ENCODE results near the gene GPX4. TPM values are rescaled to one million over a fixed set of nuclear protein-coding genes. Genes with fewer than 3 reads are reported as not detected.
"Not testable (repeated sequence)": the region's sequence is repeated elsewhere in the genome, so short reads cannot be mapped to it uniquely, and the experiment has no call there.

Gene GPX4
- total and polyA plus RNA-seq, 2 donors (not counting 1 experiment from before 2014, with no cell fraction given), result 213 to 317 TPM

- ATAC-seq (ENCODE audit: low read depth) (no peak), DNase-seq (no peak)
- H3K4me1 Mint-ChIP-seq, result peaks cover 5% of the 10 kb centered on the region
- WGBS (ENCODE audit: insufficient coverage), result 97% methylated on average over 25 of the region's 25 CpGs
- H3K27me3 Mint-ChIP-seq, result no peaks in the 10 kb centered on the region
- H3K9me3 Mint-ChIP-seq (ENCODE audit: insufficient read depth), result no peaks in the 10 kb centered on the region
- H3K4me1 ChIP-seq (ENCODE audit: control insufficient read depth in 2 of 2, insufficient read depth in 2 of 2, low read length in 2 of 2), result peaks cover 6 to 12% of the 10 kb centered on the region in 2 donors
- H3K4me3 Mint-ChIP-seq, result no peak overlapping the region
- H3K4me2 ChIP-seq (replicated peaks; ENCODE audit: low read depth, low read length, poor library complexity, severe bottlenecking), result no peak overlapping the region
- ChIA-PET CTCF (interaction anchor here (0.6 to 3.9 kb wide), 32 partner anchors 10 to 176 kb away, joined by 3 to 62 read pairs (median 5); partner anchors contain the start of genes ATP5F1D, CBARP, CIRBP and GPX4), POLR2A (interaction anchor here (0.6 to 1.5 kb wide), 4 partner anchors 9 to 107 kb away, joined by 3 to 7 read pairs (median 6); partner anchors contain the start of gene GPX4)
- no peaks in the 10 kb centered on the region for H3K9me3 ChIP-seq (ENCODE audit: control extremely low read depth in 1 of 3, control insufficient read depth in 2 of 3, insufficient read depth in 1 of 3, low read length in 2 of 3)
- intact Hi-C loops (cut with micrococcal nuclease), result loop anchor here (1.0 to 5.0 kb wide), 3 partner anchors 19 to 126 kb away; no protein-coding TSS in a partner anchor
- H3K27ac ChIP-seq (ENCODE audit: low read length in 2 of 2), result no peak overlapping the region
- no peak overlapping the region for H2AFZ ChIP-seq (ENCODE audit: insufficient read depth, low read depth, low read length, poor library complexity, severe bottlenecking)
- no peaks in the 10 kb centered on the region for H3K27me3 ChIP-seq (replicated peaks in 1 of 4; ENCODE audit: control extremely low read depth in 1 of 4, control insufficient read depth in 3 of 4, insufficient read depth in 4 of 4, low read length in 3 of 4)
- no peak overlapping the region for H3K4me3 ChIP-seq (ENCODE audit: control extremely low read depth in 1 of 5, extremely low read depth in 1 of 5, insufficient read depth in 1 of 5, low read depth in 2 of 5, low read length in 4 of 5)
- H3K27ac Mint-ChIP-seq, result peak overlapping the region; percentile 53
- H3K79me2 ChIP-seq (ENCODE audit: control insufficient read depth, insufficient read depth, low read length), result peaks cover 19% of the 10 kb centered on the region
- peaks cover 0 to 49% of the 10 kb centered on the region in 2 experiments for H3K36me3 ChIP-seq (replicated peaks in 1 of 2; ENCODE audit: control extremely low read depth in 1 of 2, control insufficient read depth in 1 of 2, extremely low read depth in 1 of 2, insufficient read depth in 2 of 2, low read length in 1 of 2)
- TF ChIP-seq EZH2 (IDR thresholded peaks at IDR 0.05; ENCODE audit: borderline replicate concordance, insufficient read depth, low read depth, low read length, poor library complexity, severe bottlenecking) (no peak), CTCF (IDR thresholded peaks at IDR 0.05) (no peak)
- H3K9ac ChIP-seq (ENCODE audit: low read length), result no peak overlapping the region
- H4K20me1 ChIP-seq (ENCODE audit: control insufficient read depth, insufficient read depth, low read length, poor library complexity, severe bottlenecking), result peaks cover 32% of the 10 kb centered on the region
Measured at GRCh38 chr19:1113986-1114483, 10.2 kb downstream of the GPX4 start.

GRCh38 chr19:1114728-1115127 is 10.9 kb downstream of the GPX4 start:
- POLR2A ChIA-PET, H3K4me3 Mint-ChIP-seq: not testable (repeated sequence)
- CTCF ChIA-PET, result interaction anchor here (0.8 to 2.1 kb wide), 3 partner anchors 27 to 176 kb away, joined by 3 to 4 read pairs (median 4); no protein-coding TSS in a partner anchor

More at GRCh38 chr19:1114728-1115127, 10.9 kb downstream of the GPX4 start:
- not testable (repeated sequence) for H3K27ac ChIP-seq (ENCODE audit: low read length in 2 of 2); H2AFZ ChIP-seq (ENCODE audit: insufficient read depth, low read depth, low read length, poor library complexity, severe bottlenecking); H3K27me3 Mint-ChIP-seq; H3K27me3 ChIP-seq (replicated peaks in 1 of 4; ENCODE audit: control extremely low read depth in 1 of 4, control insufficient read depth in 3 of 4, insufficient read depth in 4 of 4, low read length in 3 of 4); H3K4me3 ChIP-seq (ENCODE audit: control extremely low read depth in 1 of 5, extremely low read depth in 1 of 5, insufficient read depth in 1 of 5, low read depth in 2 of 5, low read length in 4 of 5); ATAC-seq (ENCODE audit: low read depth); H3K27ac Mint-ChIP-seq; H3K4me1 Mint-ChIP-seq; H3K4me2 ChIP-seq (replicated peaks; ENCODE audit: low read depth, low read length, poor library complexity, severe bottlenecking); H3K9me3 ChIP-seq (ENCODE audit: control extremely low read depth in 1 of 3, control insufficient read depth in 2 of 3, insufficient read depth in 1 of 3, low read length in 2 of 3); H3K9ac ChIP-seq (ENCODE audit: low read length); H3K9me3 Mint-ChIP-seq (ENCODE audit: insufficient read depth); DNase-seq
- H4K20me1 ChIP-seq (ENCODE audit: control insufficient read depth, insufficient read depth, low read length, poor library complexity, severe bottlenecking), result peaks cover 32% of the 10 kb centered on the region
- H3K36me3 ChIP-seq (replicated peaks in 1 of 2; ENCODE audit: control extremely low read depth in 1 of 2, control insufficient read depth in 1 of 2, extremely low read depth in 1 of 2, insufficient read depth in 2 of 2, low read length in 1 of 2), result peaks cover 0 to 54% of the 10 kb centered on the region in 2 experiments
- intact Hi-C loops (cut with micrococcal nuclease), result loop anchor here (5.0 kb wide), 1 partner anchor 78 kb away; no protein-coding TSS in a partner anchor
- WGBS (ENCODE audit: insufficient coverage), result 100% methylated on average over 4 of the region's 9 CpGs
- peaks cover 6 to 12% of the 10 kb centered on the region in 2 donors for H3K4me1 ChIP-seq (ENCODE audit: control insufficient read depth in 2 of 2, insufficient read depth in 2 of 2, low read length in 2 of 2)
- peaks cover 19% of the 10 kb centered on the region for H3K79me2 ChIP-seq (ENCODE audit: control insufficient read depth, insufficient read depth, low read length)
